ENCODE data around the gene PSTK. TPM values are rescaled to one million over a fixed set of nuclear protein-coding genes. Genes with fewer than 3 reads are reported as not detected.

Gene PSTK
- total RNA-seq, 1 experiment from 2014 or later = 8.0 TPM

GRCh38 chr10:122997864-122998263, 17.7 kb downstream of the PSTK start:
- Histone ChIP-seq H3K4me3 (ENCODE audit: low read length) (no peak overlapping the region), H3K27ac (ENCODE audit: low read length) (no peak overlapping the region), H3K36me3 (ENCODE audit: insufficient read depth, low read length) (peaks cover 36% of the 10 kb centered on the region), H3K9me3 (ENCODE audit: low read length) (no peaks in the 10 kb centered on the region), H2AFZ (ENCODE audit: low read length) (no peak overlapping the region), H3K4me1 (ENCODE audit: low read length) (peaks cover 20% of the 10 kb centered on the region), H3K27me3 (ENCODE audit: low read length) (no peaks in the 10 kb centered on the region), H4K20me1 (ENCODE audit: insufficient read depth, low read depth, low read length) (no peaks in the 10 kb centered on the region), H3K79me2 (ENCODE audit: low read length) (peaks cover 73% of the 10 kb centered on the region), H3K9ac (ENCODE audit: low read length) (no peak overlapping the region), H3K9me2 (replicated peaks; ENCODE audit: insufficient read depth, low read length) (no peaks in the 10 kb centered on the region), H3K4me2 (ENCODE audit: low read depth, low read length, poor library complexity, severe bottlenecking) (no peak overlapping the region)
- DNase-seq = no peak

- H3K4me3 ChIP-seq (ENCODE audit: low read length) = no peak overlapping the region
- no peak overlapping the region for H3K27ac ChIP-seq (ENCODE audit: low read length)
- H4K20me1 ChIP-seq (ENCODE audit: insufficient read depth, low read depth, low read length) = no peaks in the 10 kb centered on the region
- H3K4me2 ChIP-seq (ENCODE audit: low read depth, low read length, poor library complexity, severe bottlenecking) = no peak overlapping the region
- peaks cover 34% of the 10 kb centered on the region for H3K36me3 ChIP-seq (ENCODE audit: insufficient read depth, low read length)
- H3K79me2 ChIP-seq (ENCODE audit: low read length) = peaks cover 78% of the 10 kb centered on the region
- no peak for DNase-seq
- no peaks in the 10 kb centered on the region for H3K9me2 ChIP-seq (replicated peaks; ENCODE audit: insufficient read depth, low read length)
- no peaks in the 10 kb centered on the region for H3K9me3 ChIP-seq (ENCODE audit: low read length)
- no peak overlapping the region for H3K9ac ChIP-seq (ENCODE audit: low read length)
- H3K4me1 ChIP-seq (ENCODE audit: low read length) = peaks cover 20% of the 10 kb centered on the region
- no peak overlapping the region for H2AFZ ChIP-seq (ENCODE audit: low read length)
- no peaks in the 10 kb centered on the region for H3K27me3 ChIP-seq (ENCODE audit: low read length)
Observed at GRCh38 chr10:122998360-122998917, 18.2 kb downstream of the PSTK start.

- Histone ChIP-seq H3K27me3 (ENCODE audit: low read length) (no peaks in the 10 kb centered on the region), H3K79me2 (ENCODE audit: low read length) (peaks cover 83% of the 10 kb centered on the region), H3K4me3 (ENCODE audit: low read length) (no peak overlapping the region), H3K4me2 (ENCODE audit: low read depth, low read length, poor library complexity, severe bottlenecking) (no peak overlapping the region), H3K36me3 (ENCODE audit: insufficient read depth, low read length) (peaks cover 34% of the 10 kb centered on the region), H3K27ac (ENCODE audit: low read length) (no peak overlapping the region), H3K9me2 (replicated peaks; ENCODE audit: insufficient read depth, low read length) (no peaks in the 10 kb centered on the region), H2AFZ (ENCODE audit: low read length) (no peak overlapping the region), H3K4me1 (ENCODE audit: low read length) (peaks cover 20% of the 10 kb centered on the region), H4K20me1 (ENCODE audit: insufficient read depth, low read depth, low read length) (no peaks in the 10 kb centered on the region), H3K9me3 (ENCODE audit: low read length) (no peaks in the 10 kb centered on the region), H3K9ac (ENCODE audit: low read length) (no peak overlapping the region)
- no peak for DNase-seq
Observed at GRCh38 chr10:122998934-122999333, 18.7 kb downstream of the PSTK start.

- no peaks in the 10 kb centered on the region for H4K20me1 ChIP-seq (ENCODE audit: insufficient read depth, low read depth, low read length)
- H3K27me3 ChIP-seq (ENCODE audit: low read length) = no peaks in the 10 kb centered on the region
- H3K36me3 ChIP-seq (ENCODE audit: insufficient read depth, low read length) = peaks cover 36% of the 10 kb centered on the region
- no peak overlapping the region for H3K4me2 ChIP-seq (ENCODE audit: low read depth, low read length, poor library complexity, severe bottlenecking)
- no peak overlapping the region for H3K4me3 ChIP-seq (ENCODE audit: low read length)
- H3K79me2 ChIP-seq (ENCODE audit: low read length) = peaks cover 87% of the 10 kb centered on the region
- H3K4me1 ChIP-seq (ENCODE audit: low read length) = peaks cover 20% of the 10 kb centered on the region
- no peaks in the 10 kb centered on the region for H3K9me3 ChIP-seq (ENCODE audit: low read length)
- no peak overlapping the region for H3K9ac ChIP-seq (ENCODE audit: low read length)
- DNase-seq = no peak
- H3K27ac ChIP-seq (ENCODE audit: low read length) = no peak overlapping the region
- no peaks in the 10 kb centered on the region for H3K9me2 ChIP-seq (replicated peaks; ENCODE audit: insufficient read depth, low read length)
- no peak overlapping the region for H2AFZ ChIP-seq (ENCODE audit: low read length)
Observed at GRCh38 chr10:122999347-122999746, 19.1 kb downstream of the PSTK start.

GRCh38 chr10:123000155-123000554, 20.0 kb downstream of the PSTK start:
- no peak overlapping the region for H2AFZ ChIP-seq (ENCODE audit: low read length)
- H3K79me2 ChIP-seq (ENCODE audit: low read length) = peaks cover 92% of the 10 kb centered on the region
- no peaks in the 10 kb centered on the region for H4K20me1 ChIP-seq (ENCODE audit: insufficient read depth, low read depth, low read length)
- DNase-seq = no peak
- H3K36me3 ChIP-seq (ENCODE audit: insufficient read depth, low read length) = peaks cover 28% of the 10 kb centered on the region; the same call in 1 of the 2 replicates
- no peak overlapping the region for H3K4me3 ChIP-seq (ENCODE audit: low read length)
- no peak overlapping the region for H3K27ac ChIP-seq (ENCODE audit: low read length)
- H3K9ac ChIP-seq (ENCODE audit: low read length) = no peak overlapping the region
- peaks cover 20% of the 10 kb centered on the region for H3K4me1 ChIP-seq (ENCODE audit: low read length)
- H3K27me3 ChIP-seq (ENCODE audit: low read length) = no peaks in the 10 kb centered on the region
- no peaks in the 10 kb centered on the region for H3K9me2 ChIP-seq (replicated peaks; ENCODE audit: insufficient read depth, low read length)
- H3K4me2 ChIP-seq (ENCODE audit: low read depth, low read length, poor library complexity, severe bottlenecking) = peak overlapping the region; percentile 34
- no peaks in the 10 kb centered on the region for H3K9me3 ChIP-seq (ENCODE audit: low read length)

GRCh38 chr10:123001370-123001769, 21.2 kb downstream of the PSTK start:
- H3K79me2 ChIP-seq (ENCODE audit: low read length) = peaks cover 96% of the 10 kb centered on the region
- peaks cover 18% of the 10 kb centered on the region; the same call in 1 of the 2 replicates for H3K36me3 ChIP-seq (ENCODE audit: insufficient read depth, low read length)

GRCh38 chr10:123004298-123004697, 24.1 kb downstream of the PSTK start:
- no peak overlapping the region for H3K4me3 ChIP-seq (ENCODE audit: low read length)
- peaks cover 14% of the 10 kb centered on the region; the same call in 1 of the 2 replicates for H3K36me3 ChIP-seq (ENCODE audit: insufficient read depth, low read length)
- H3K27me3 ChIP-seq (ENCODE audit: low read length) = no peaks in the 10 kb centered on the region
- H3K27ac ChIP-seq (ENCODE audit: low read length) = no peak overlapping the region
- no peak overlapping the region for H3K4me2 ChIP-seq (ENCODE audit: low read depth, low read length, poor library complexity, severe bottlenecking)
- no peaks in the 10 kb centered on the region for H3K9me3 ChIP-seq (ENCODE audit: low read length)
- H3K4me1 ChIP-seq (ENCODE audit: low read length) = peaks cover 41% of the 10 kb centered on the region
- H4K20me1 ChIP-seq (ENCODE audit: insufficient read depth, low read depth, low read length) = no peaks in the 10 kb centered on the region
- H3K9me2 ChIP-seq (replicated peaks; ENCODE audit: insufficient read depth, low read length) = no peaks in the 10 kb centered on the region
- DNase-seq = no peak
- peaks cover 92% of the 10 kb centered on the region for H3K79me2 ChIP-seq (ENCODE audit: low read length)
- H3K9ac ChIP-seq (ENCODE audit: low read length) = no peak overlapping the region
- H2AFZ ChIP-seq (ENCODE audit: low read length) = no peak overlapping the region

More at GRCh38 chr10:123001370-123001769, 21.2 kb downstream of the PSTK start:
- H3K4me3 ChIP-seq (ENCODE audit: low read length) = no peak overlapping the region
- no peaks in the 10 kb centered on the region for H3K9me2 ChIP-seq (replicated peaks; ENCODE audit: insufficient read depth, low read length)
- DNase-seq = no peak
- no peak overlapping the region for H3K27ac ChIP-seq (ENCODE audit: low read length)
- H3K9me3 ChIP-seq (ENCODE audit: low read length) = no peaks in the 10 kb centered on the region
- no peak overlapping the region for H3K9ac ChIP-seq (ENCODE audit: low read length)
- H4K20me1 ChIP-seq (ENCODE audit: insufficient read depth, low read depth, low read length) = no peaks in the 10 kb centered on the region
- H3K27me3 ChIP-seq (ENCODE audit: low read length) = no peaks in the 10 kb centered on the region
- no peak overlapping the region for H2AFZ ChIP-seq (ENCODE audit: low read length)
- no peak overlapping the region for H3K4me2 ChIP-seq (ENCODE audit: low read depth, low read length, poor library complexity, severe bottlenecking)
- H3K4me1 ChIP-seq (ENCODE audit: low read length) = peaks cover 29% of the 10 kb centered on the region

GRCh38 chr10:123007558-123008354, 27.6 kb downstream of the PSTK start:
- Histone ChIP-seq H3K9ac (ENCODE audit: low read length) (peak overlapping the region; percentile 94), H3K4me2 (ENCODE audit: low read depth, low read length, poor library complexity, severe bottlenecking) (peak overlapping the region; percentile 94), H3K27me3 (ENCODE audit: low read length) (no peaks in the 10 kb centered on the region), H4K20me1 (ENCODE audit: insufficient read depth, low read depth, low read length) (no peaks in the 10 kb centered on the region), H3K9me3 (ENCODE audit: low read length) (no peaks in the 10 kb centered on the region), H3K27ac (ENCODE audit: low read length) (peak overlapping the region; percentile 60), H3K4me1 (ENCODE audit: low read length) (peaks cover 32% of the 10 kb centered on the region), H3K9me2 (replicated peaks; ENCODE audit: insufficient read depth, low read length) (no peaks in the 10 kb centered on the region), H2AFZ (ENCODE audit: low read length) (peak overlapping the region; percentile 87; the same call in 1 of the 2 replicates), H3K79me2 (ENCODE audit: low read length) (peaks cover 58% of the 10 kb centered on the region), H3K36me3 (ENCODE audit: insufficient read depth, low read length) (peaks cover 11% of the 10 kb centered on the region; the same call in 1 of the 2 replicates), H3K4me3 (ENCODE audit: low read length) (peak overlapping the region; percentile 99)
- DNase-seq = peak; percentile 85

Measured in Karpas-422 (cell line).